Panc1 (cell line): Measurements from ENCODE around the gene FOXF2. TPM values are rescaled to one million over a fixed set of nuclear protein-coding genes. Genes with fewer than 3 reads are reported as not detected.
"Not testable (repeated sequence)": the region's sequence is repeated elsewhere in the genome, so short reads cannot be mapped to it uniquely, and the experiment has no call there.

Experiments
- ATAC-seq: fragments of 200-7000 bp; cut with Tn5 transposase; 2 replicates; pipeline ENCODE4 v1.9.1; 2020; ENCODE audit warnings: mild to moderate bottlenecking, moderate library complexity
- BruUV-seq: library from RNA; stranded (reverse); fragments of 400-500 nt; replicated peaks from 2 replicates; lab custom pipeline; 2021; lab: Mats Ljungman, UMichigan
- CTCF ChIA-PET: fragments of 300-600 bp; sonication (Branson Sonifier 250); formaldehyde crosslinking; loops from one replicate; lab custom pipeline; 2022; ENCODE audit warnings: antibody characterized with exemption; lab: Charles Lee
- POLR2A ChIA-PET: fragments of 300-600 bp; sonication (Branson Sonifier 250); formaldehyde crosslinking; loops from one replicate; lab custom pipeline; 2022; ENCODE audit warnings: antibody characterized with exemption; lab: Charles Lee
- DNase-seq: peaks from one replicate; pipeline ENCODE4 v3.0.0-alpha.2; 2010; ENCODE audit warnings: low read depth, low spot score
- H3K27ac ChIP-seq: 2 replicates; pipeline ENCODE4 v1.5.1; 2011; ENCODE audit warnings: mild to moderate bottlenecking, low read length, inconsistent platforms
- H3K27me3 ChIP-seq: fragments of 200-500 bp; sonication (Bioruptor generic); 2 replicates; pipeline ENCODE4 v1.6.0; 2014; ENCODE audit warnings: low read length, inconsistent platforms; ENCODE audit not compliant: control insufficient read depth, insufficient read depth
- H3K36me3 ChIP-seq: fragments of 200-500 bp; sonication (Bioruptor generic); 2 replicates; pipeline ENCODE4 v1.5.1; 2014; ENCODE audit warnings: inconsistent platforms, mild to moderate bottlenecking, low read length, moderate library complexity; ENCODE audit not compliant: control insufficient read depth, insufficient read depth
- H3K4me1 ChIP-seq: 2 replicates; pipeline ENCODE4 v1.5.1; 2011; ENCODE audit warnings: inconsistent platforms, mild to moderate bottlenecking, low read length, moderate library complexity; ENCODE audit not compliant: control insufficient read depth, insufficient read depth
- H3K4me3 ChIP-seq, 2 experiments: 2 replicates each; pipeline ENCODE4 v1.5.1; 2011 to 2012; ENCODE audit warnings: low read depth in 2 of 2, low read length in 2 of 2, mild to moderate bottlenecking in 2 of 2, inconsistent platforms in 1 of 2, moderate library complexity in 1 of 2
- H3K9me3 ChIP-seq: fragments of 200-500 bp; sonication (Bioruptor generic); 2 replicates; pipeline ENCODE4 v1.5.1; 2014; ENCODE audit warnings: low read depth, mild to moderate bottlenecking, inconsistent platforms, low read length, moderate library complexity; ENCODE audit not compliant: control insufficient read depth, insufficient read depth
- CTCF ChIP-seq: fragments of 450-650 bp; IDR thresholded peaks from 2 replicates; pipeline ENCODE4 v1.5.1; 2017; ENCODE audit warnings: mild to moderate bottlenecking
- POLR2AphosphoS5 ChIP-seq: IDR thresholded peaks from 2 replicates; pipeline ENCODE4 v1.6.1; 2012; ENCODE audit warnings: mild to moderate bottlenecking, low read depth, low read length, moderate library complexity
- REST ChIP-seq, 2 experiments: IDR thresholded peaks; 2 replicates each; pipeline ENCODE4 v1.6.1; 2011 to 2012; ENCODE audit warnings: low read depth in 2 of 2, control low read depth in 1 of 2, low read length in 1 of 2, mild to moderate bottlenecking in 1 of 2, moderate library complexity in 1 of 2; ENCODE audit not compliant: insufficient read depth in 1 of 2
- SIN3A ChIP-seq: IDR thresholded peaks from 2 replicates; pipeline ENCODE4 v1.6.1; 2012; ENCODE audit warnings: low read depth, mild to moderate bottlenecking, low read length, moderate library complexity, borderline replicate concordance; ENCODE audit not compliant: insufficient read depth
- TCF7L2 ChIP-seq: IDR thresholded peaks from 2 replicates; pipeline ENCODE4 v1.6.1; 2011; ENCODE audit warnings: mild to moderate bottlenecking, low read depth, low read length, inconsistent platforms
- in situ Hi-C: cut with HindIII; loops from 2 replicates; pipeline ENCODE4 v1.10.0; 2016; ENCODE audit warnings: low sequenced_read_pairs, low pct_unique_long_range_greater_than_20kb
- intact Hi-C: fragments of 100-400 bp; cut with micrococcal nuclease; formaldehyde crosslinking; loops from one replicate; pipeline ENCODE4 v1.10.0; 2022; ENCODE audit not compliant: unreplicated experiment
- total RNA-seq: library from RNA; stranded (reverse); gene quantifications from one replicate; pipeline ENCODE4 v1.2.1, GENCODE V29; 2021; ENCODE audit not compliant: unreplicated experiment

FOXF2 gene
- total RNA-seq, 1 experiment from 2014 or later, result 12.7 TPM

- BruUV-seq, result no TSS peak
- no peak for TF ChIP-seq SIN3A
- no peak for TF ChIP-seq POLR2AphosphoS5
- no peak for TF ChIP-seq TCF7L2
- no peak for TF ChIP-seq CTCF
- TF ChIP-seq REST (IDR thresholded peaks at IDR 0.05; ENCODE audit: insufficient read depth in 1 of 2, low read depth in 2 of 2, low read length in 1 of 2), result no peak
- Histone ChIP-seq H3K27ac (no peak overlapping the region), H3K36me3 (no peaks in the 10 kb centered on the region), H3K4me3 (no peak overlapping the region), H3K4me1 (no peaks in the 10 kb centered on the region), H3K27me3 (no peaks in the 10 kb centered on the region), H3K9me3 (peaks cover 2% of the 10 kb centered on the region; the same call in 1 of the 2 replicates)
- ChIA-PET POLR2A (no interaction called here), CTCF (no interaction called here)
- intact Hi-C loops, result no loop called here
- ATAC-seq (no peak), DNase-seq (no peak)
- in situ Hi-C loops, result no loop called here
These were observed 20.4 kb upstream of the FOXF2 start for GRCh38 chr6:1368940-1369339.

GRCh38 chr6:1369695-1370094, 19.7 kb upstream of the FOXF2 start:
- H3K4me3 ChIP-seq, ATAC-seq, H3K27ac ChIP-seq, H3K4me1 ChIP-seq, intact Hi-C loops, POLR2A ChIA-PET, in situ Hi-C loops, BruUV-seq, H3K9me3 ChIP-seq, H3K27me3 ChIP-seq, CTCF ChIA-PET, DNase-seq, H3K36me3 ChIP-seq: not testable (repeated sequence)

- DNase-seq (no peak), ATAC-seq (no peak)
- no peaks in the 10 kb centered on the region for H3K36me3 ChIP-seq
- CTCF ChIA-PET, result no interaction called here
- H3K4me3 ChIP-seq, result no peak overlapping the region
- peaks cover 2% of the 10 kb centered on the region; the same call in 1 of the 2 replicates for H3K9me3 ChIP-seq
- in situ Hi-C loops (no loop called here), intact Hi-C loops (no loop called here)
- H3K4me1 ChIP-seq, result no peaks in the 10 kb centered on the region
- no peak overlapping the region for H3K27ac ChIP-seq
- no TSS peak for BruUV-seq
- no peaks in the 10 kb centered on the region for H3K27me3 ChIP-seq
- POLR2A ChIA-PET, result interaction anchor here (0.5 kb wide), 1 partner anchor 1654 kb away, joined by 5 read pairs; no protein-coding TSS in a partner anchor
- TF ChIP-seq POLR2AphosphoS5, result no peak
- TF ChIP-seq CTCF, result no peak
- TF ChIP-seq SIN3A, result no peak
- no peak for TF ChIP-seq TCF7L2
- no peak for TF ChIP-seq REST (IDR thresholded peaks at IDR 0.05; ENCODE audit: insufficient read depth in 1 of 2, low read depth in 2 of 2, low read length in 1 of 2)
These were observed 17.4 kb upstream of the FOXF2 start for GRCh38 chr6:1371933-1372332.
